ENCODE results near the gene MKRN3.

MKRN3 gene

DNA sequence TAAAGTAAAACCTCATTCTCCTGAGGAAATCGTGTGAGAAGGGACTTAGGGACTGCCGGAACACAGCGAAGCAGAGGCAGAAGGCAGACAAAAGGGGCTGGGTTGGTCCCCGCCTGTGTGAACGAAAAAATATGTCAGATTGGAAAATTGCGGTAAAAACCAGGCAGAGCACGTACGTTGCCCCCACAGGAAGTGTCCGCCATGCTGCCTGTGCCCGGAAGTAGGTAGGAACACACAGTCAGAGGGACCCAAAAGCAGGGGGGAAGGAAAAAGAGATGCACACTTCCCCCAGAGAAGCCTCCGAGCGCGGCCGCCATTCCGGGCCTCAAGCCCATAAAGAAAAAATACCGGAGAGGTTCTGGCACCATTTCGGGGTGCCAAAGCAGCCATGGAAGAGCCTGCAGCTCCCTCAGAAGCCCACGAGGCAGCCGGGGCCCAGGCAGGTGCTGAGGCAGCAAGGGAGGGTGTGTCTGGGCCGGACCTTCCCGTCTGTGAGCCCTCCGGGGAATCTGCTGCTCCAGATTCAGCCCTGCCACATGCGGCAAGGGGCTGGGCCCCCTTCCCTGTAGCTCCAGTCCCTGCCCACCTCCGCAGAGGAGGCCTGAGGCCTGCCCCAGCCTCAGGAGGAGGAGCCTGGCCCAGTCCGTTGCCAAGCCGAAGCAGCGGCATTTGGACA, at the start of gene MKRN3:
Gene MKRN3, plus strand, starts transcription at position 280 of the 676 bp plus-strand sequence. Its CDS starts 109 bp downstream, at position 389.
- no peak within 1 kb of the TSS for H3K4me3 ChIP-seq (ENCODE audit: low read depth, low read length)
- H3K27ac ChIP-seq, result no peak within 1 kb of the TSS
- no peaks in the 10 kb centered on the region for H3K4me1 ChIP-seq
- no peak within 1 kb of the TSS for H3K9ac ChIP-seq
- H2AFZ ChIP-seq, result no peak within 1 kb of the TSS
- no peaks in the 10 kb centered on the region for H3K79me2 ChIP-seq
- H3K27me3 ChIP-seq (ENCODE audit: control insufficient read depth, insufficient read depth, low read length), result no peaks in the 10 kb centered on the region
- no peak within 1 kb of the TSS for H3K4me2 ChIP-seq (ENCODE audit: low read length)
- TF ChIP-seq, protein P1, sequence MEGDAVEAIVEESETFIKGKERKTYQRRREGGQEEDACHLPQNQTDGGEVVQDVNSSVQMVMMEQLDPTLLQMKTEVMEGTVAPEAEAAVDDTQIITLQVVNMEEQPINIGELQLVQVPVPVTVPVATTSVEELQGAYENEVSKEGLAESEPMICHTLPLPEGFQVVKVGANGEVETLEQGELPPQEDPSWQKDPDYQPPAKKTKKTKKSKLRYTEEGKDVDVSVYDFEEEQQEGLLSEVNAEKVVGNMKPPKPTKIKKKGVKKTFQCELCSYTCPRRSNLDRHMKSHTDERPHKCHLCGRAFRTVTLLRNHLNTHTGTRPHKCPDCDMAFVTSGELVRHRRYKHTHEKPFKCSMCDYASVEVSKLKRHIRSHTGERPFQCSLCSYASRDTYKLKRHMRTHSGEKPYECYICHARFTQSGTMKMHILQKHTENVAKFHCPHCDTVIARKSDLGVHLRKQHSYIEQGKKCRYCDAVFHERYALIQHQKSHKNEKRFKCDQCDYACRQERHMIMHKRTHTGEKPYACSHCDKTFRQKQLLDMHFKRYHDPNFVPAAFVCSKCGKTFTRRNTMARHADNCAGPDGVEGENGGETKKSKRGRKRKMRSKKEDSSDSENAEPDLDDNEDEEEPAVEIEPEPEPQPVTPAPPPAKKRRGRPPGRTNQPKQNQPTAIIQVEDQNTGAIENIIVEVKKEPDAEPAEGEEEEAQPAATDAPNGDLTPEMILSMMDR (IDR thresholded peaks at IDR 0.05), result no peak
- H3K9me3 ChIP-seq (ENCODE audit: control insufficient read depth, low read length), result no peaks in the 10 kb centered on the region
- H3K36me3 ChIP-seq (ENCODE audit: control insufficient read depth, insufficient read depth, low read length), result no peaks in the 10 kb centered on the region

DNA sequence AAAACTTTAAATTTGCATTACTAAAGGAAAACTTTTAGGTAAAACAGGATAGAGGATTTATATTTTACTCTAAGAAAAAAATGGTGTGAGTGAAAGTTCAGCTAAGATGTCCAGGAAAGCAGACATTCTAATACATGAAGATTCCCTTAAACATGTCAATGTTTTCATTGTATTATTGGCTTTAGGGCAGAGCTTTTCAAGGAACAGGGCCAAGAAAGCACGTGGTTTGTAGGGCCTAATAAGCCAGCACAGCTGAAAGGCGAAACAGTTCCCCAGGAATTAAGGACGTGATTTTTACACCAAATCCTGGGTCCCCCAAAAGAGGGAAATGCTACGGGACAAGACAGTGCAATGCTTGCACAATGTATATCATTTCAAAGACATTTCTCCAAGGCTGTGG, 48.6 kb upstream of the MKRN3 start:
- Histone ChIP-seq H3K36me3 (ENCODE audit: control insufficient read depth, insufficient read depth, low read length) (no peaks in the 10 kb centered on the region), H3K27me3 (ENCODE audit: control insufficient read depth, insufficient read depth, low read length) (no peaks in the 10 kb centered on the region), H3K4me1 (no peaks in the 10 kb centered on the region), H2AFZ (no peak overlapping the region), H3K9ac (no peak overlapping the region), H3K4me3 (ENCODE audit: low read depth, low read length) (no peak overlapping the region), H3K9me3 (ENCODE audit: control insufficient read depth, low read length) (no peaks in the 10 kb centered on the region), H3K4me2 (ENCODE audit: low read length) (no peak overlapping the region), H3K79me2 (no peaks in the 10 kb centered on the region), H3K27ac (no peak overlapping the region)
- TF ChIP-seq, protein P1 (IDR thresholded peaks at IDR 0.05), result no peak

DNA sequence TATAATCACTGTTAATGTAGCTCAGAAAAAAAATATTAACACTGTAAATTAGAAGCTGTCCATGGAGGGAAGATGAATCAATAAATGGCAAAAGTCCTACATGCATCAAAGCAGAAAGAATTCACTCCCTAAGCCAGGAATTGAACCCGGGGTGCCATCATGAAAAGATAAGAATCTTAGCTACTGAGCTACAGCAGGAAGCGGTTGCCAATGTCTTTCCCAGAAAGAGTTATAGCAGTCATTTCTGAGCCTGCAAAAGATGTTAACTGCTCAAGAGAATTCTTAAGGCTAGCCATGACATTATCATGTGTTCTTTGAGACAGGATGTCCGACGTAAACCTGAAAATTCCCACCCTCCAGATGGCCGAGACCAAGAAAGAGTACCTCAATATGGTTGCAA, 47.4 kb upstream of the MKRN3 start:
- Histone ChIP-seq H3K4me1 (no peaks in the 10 kb centered on the region), H3K27ac (no peak overlapping the region), H3K9ac (no peak overlapping the region), H3K79me2 (no peaks in the 10 kb centered on the region), H3K9me3 (ENCODE audit: control insufficient read depth, low read length) (no peaks in the 10 kb centered on the region), H2AFZ (no peak overlapping the region), H3K27me3 (ENCODE audit: control insufficient read depth, insufficient read depth, low read length) (no peaks in the 10 kb centered on the region), H3K36me3 (ENCODE audit: control insufficient read depth, insufficient read depth, low read length) (no peaks in the 10 kb centered on the region), H3K4me2 (ENCODE audit: low read length) (no peak overlapping the region), H3K4me3 (ENCODE audit: low read depth, low read length) (no peak overlapping the region)
- TF ChIP-seq, protein P1 (IDR thresholded peaks at IDR 0.05), result no peak

DNA sequence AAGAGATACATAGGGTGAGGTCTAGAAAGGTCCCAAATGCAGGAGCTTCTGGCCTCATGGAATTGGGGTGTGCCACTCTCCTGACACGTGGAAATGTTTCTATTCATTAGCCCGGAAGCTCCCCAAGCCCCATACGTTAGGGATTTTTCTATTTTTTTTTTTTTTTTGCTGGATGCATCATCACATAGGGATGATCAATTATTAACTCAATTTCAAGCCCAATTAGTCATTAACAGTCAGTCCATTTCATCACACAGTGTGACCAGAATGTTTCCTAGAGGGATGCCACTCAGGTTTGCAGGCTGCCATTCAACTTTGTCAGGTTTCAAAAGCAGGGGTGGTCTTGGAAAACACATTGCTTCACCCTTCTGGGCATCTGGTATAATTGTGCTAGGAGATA, 40.7 kb upstream of the MKRN3 start:
- Histone ChIP-seq H3K4me1 (no peaks in the 10 kb centered on the region), H3K9me3 (ENCODE audit: control insufficient read depth, low read length) (no peaks in the 10 kb centered on the region), H3K9ac (no peak overlapping the region), H3K79me2 (no peaks in the 10 kb centered on the region), H3K27ac (no peak overlapping the region), H3K36me3 (ENCODE audit: control insufficient read depth, insufficient read depth, low read length) (no peaks in the 10 kb centered on the region), H3K27me3 (ENCODE audit: control insufficient read depth, insufficient read depth, low read length) (no peaks in the 10 kb centered on the region), H2AFZ (no peak overlapping the region), H3K4me2 (ENCODE audit: low read length) (no peak overlapping the region), H3K4me3 (ENCODE audit: low read depth, low read length) (no peak overlapping the region)
- TF ChIP-seq, protein P1 (IDR thresholded peaks at IDR 0.05), result no peak

DNA sequence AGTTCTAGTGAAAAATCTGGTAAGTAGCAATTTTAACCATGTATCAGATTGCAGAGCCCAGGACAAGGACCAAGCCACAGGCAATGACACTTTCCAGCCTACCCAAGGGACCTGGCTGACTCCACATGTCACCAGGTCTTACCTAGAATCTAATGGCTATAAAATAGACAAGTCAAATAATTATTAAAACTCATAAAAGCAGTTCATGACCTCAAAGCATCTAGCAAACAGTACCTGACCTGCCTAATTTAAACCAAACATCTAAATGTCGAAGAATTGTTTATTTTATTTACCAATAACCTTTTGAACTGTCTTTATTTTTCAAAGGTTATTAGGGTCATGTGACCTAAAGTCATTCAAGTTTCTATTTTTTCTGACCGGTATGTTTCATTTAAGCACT, 35.6 kb upstream of the MKRN3 start:
- Histone ChIP-seq H2AFZ (no peak overlapping the region), H3K4me3 (ENCODE audit: low read depth, low read length) (no peak overlapping the region), H3K36me3 (ENCODE audit: control insufficient read depth, insufficient read depth, low read length) (no peaks in the 10 kb centered on the region), H3K79me2 (no peaks in the 10 kb centered on the region), H3K27ac (no peak overlapping the region), H3K4me2 (ENCODE audit: low read length) (no peak overlapping the region), H3K27me3 (ENCODE audit: control insufficient read depth, insufficient read depth, low read length) (no peaks in the 10 kb centered on the region), H3K9ac (no peak overlapping the region), H3K4me1 (no peaks in the 10 kb centered on the region), H3K9me3 (ENCODE audit: control insufficient read depth, low read length) (no peaks in the 10 kb centered on the region)
- TF ChIP-seq, protein P1 (IDR thresholded peaks at IDR 0.05), result no peak
